HepG2 (cell line): ENCODE data around the gene SPATC1L.

Experiments
- ATRX ChIP-seq: sonication (generic); formaldehyde crosslinking; IDR thresholded peaks from 2 replicates; pipeline ENCODE4 v1.4.0; 2020; ENCODE audit warnings: missing genetic modification reagents, borderline replicate concordance
- GATAD1 ChIP-seq: IDR thresholded peaks from 2 replicates; pipeline ENCODE4 v1.6.1; 2016; ENCODE audit warnings: missing genetic modification reagents, missing compliant biosample characterization
- GTF2F1 ChIP-seq: fragments of 150-350 bp; IDR thresholded peaks from 2 replicates; pipeline ENCODE4 v1.6.1; 2014; ENCODE audit warnings: low read length
- PAX8 ChIP-seq: sonication (generic); formaldehyde crosslinking; IDR thresholded peaks from 2 replicates; pipeline ENCODE4 v1.8.0; 2022; ENCODE audit warnings: mild to moderate bottlenecking, missing genetic modification reagents, borderline replicate concordance
- POLR2A ChIP-seq, 2 experiments: IDR thresholded peaks; 2 replicates each; pipeline ENCODE4 v1.6.1; 2011; ENCODE audit warnings: low read depth in 2 of 2, low read length in 2 of 2, mild to moderate bottlenecking in 1 of 2, moderate library complexity in 1 of 2; ENCODE audit not compliant: insufficient read depth in 1 of 2
- POLR2AphosphoS5 ChIP-seq: IDR thresholded peaks from 2 replicates; pipeline ENCODE4 v1.6.1; 2012; ENCODE audit warnings: low read depth, low read length
- STAT5B ChIP-seq: sonication (generic); formaldehyde crosslinking; IDR thresholded peaks from 2 replicates; pipeline ENCODE4 v1.4.0; 2020; ENCODE audit warnings: missing genetic modification reagents
- ZNF121 ChIP-seq: sonication (generic); formaldehyde crosslinking; IDR thresholded peaks from 2 replicates; pipeline ENCODE4 v1.5.0; 2020; ENCODE audit warnings: mild to moderate bottlenecking, missing genetic modification reagents
- ZNF782 ChIP-seq: sonication (generic); formaldehyde crosslinking; IDR thresholded peaks from 2 replicates; pipeline ENCODE4 v1.4.0; 2020; ENCODE audit warnings: missing genetic modification reagents, mild to moderate bottlenecking, borderline replicate concordance
- TF ChIP-seq, protein P1 (sequence below): IDR thresholded peaks from 2 replicates; pipeline ENCODE4 v1.6.1; 2016; ENCODE audit warnings: low read depth, control low read depth
- TF ChIP-seq, protein P2 (sequence below): sonication (generic); formaldehyde crosslinking; IDR thresholded peaks from 2 replicates; pipeline ENCODE4 v1.5.0; 2020; ENCODE audit warnings: mild to moderate bottlenecking, missing genetic modification reagents, moderate library complexity
- TF ChIP-seq, protein P3 (sequence below), 2 experiments: fragments of 450-650 bp in 1 of 2; sonication (generic) in 1 of 2; formaldehyde crosslinking in 1 of 2; IDR thresholded peaks; 2 replicates each; pipeline versions ENCODE4 v1.6.1 to v1.8.0; 2016 to 2022; ENCODE audit warnings: antibody characterized with exemption in 1 of 2, mild to moderate bottlenecking in 1 of 2, missing genetic modification reagents in 1 of 2

DNA sequence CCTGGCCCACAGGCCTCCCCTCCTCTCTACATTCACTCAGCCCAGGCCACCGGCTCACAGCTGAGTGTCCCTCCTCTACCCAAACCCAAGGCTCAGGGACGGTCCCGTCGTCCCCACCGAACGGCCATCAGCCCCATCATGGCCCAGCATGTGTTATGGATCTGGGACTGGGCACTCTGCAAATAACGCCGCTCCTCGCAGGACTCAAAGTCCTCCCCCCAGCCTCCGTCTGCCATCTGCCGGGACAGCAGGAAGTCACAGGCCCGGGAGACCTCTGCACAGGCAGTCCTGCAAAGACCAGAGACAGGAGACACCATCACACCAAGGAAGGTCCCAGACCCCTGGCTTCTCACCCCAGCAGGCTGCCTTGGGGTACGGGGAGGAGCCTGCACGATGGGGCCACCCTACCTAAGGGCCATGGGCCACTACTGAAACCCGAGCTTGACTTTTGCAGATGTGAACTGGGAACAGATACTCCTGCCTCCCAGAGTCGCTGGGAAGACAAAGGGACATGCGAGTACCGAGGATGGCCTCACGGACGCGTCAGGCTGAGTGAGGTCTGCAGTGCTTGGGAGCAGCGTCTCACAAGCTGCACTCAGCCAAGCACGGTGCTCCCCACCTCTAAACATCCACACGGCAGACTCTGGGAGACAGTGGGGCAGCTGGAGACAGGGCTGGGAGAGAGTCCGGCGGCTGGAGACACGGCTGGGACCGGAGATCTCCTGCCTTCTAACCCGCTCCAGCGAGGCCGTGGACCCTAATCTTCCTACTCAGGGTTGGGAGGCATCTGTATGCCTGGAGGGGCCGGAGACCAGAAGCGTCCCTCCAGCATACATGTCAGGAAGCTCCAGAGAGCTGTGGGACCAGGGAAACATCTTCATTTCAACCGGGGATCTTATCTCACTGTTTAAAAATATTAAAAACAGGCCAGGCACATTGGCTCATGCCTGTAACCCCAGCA, 10.4 kb upstream of the SPATC1L start:
- TF ChIP-seq GTF2F1 (no peak), POLR2AphosphoS5 (no peak), PAX8 (CRISPR knock-in tag) (no peak), ZNF782 (CRISPR knock-in tag) (no peak), POLR2A (IDR thresholded peaks at IDR 0.05; ENCODE audit: insufficient read depth in 1 of 2, low read depth in 2 of 2, low read length in 2 of 2) (no peak), ZNF121 (CRISPR knock-in tag) (no peak), GATAD1 (CRISPR knock-in tag) (no peak), STAT5B (CRISPR knock-in tag) (no peak), ATRX (CRISPR knock-in tag) (no peak)
- TF ChIP-seq, protein P1, sequence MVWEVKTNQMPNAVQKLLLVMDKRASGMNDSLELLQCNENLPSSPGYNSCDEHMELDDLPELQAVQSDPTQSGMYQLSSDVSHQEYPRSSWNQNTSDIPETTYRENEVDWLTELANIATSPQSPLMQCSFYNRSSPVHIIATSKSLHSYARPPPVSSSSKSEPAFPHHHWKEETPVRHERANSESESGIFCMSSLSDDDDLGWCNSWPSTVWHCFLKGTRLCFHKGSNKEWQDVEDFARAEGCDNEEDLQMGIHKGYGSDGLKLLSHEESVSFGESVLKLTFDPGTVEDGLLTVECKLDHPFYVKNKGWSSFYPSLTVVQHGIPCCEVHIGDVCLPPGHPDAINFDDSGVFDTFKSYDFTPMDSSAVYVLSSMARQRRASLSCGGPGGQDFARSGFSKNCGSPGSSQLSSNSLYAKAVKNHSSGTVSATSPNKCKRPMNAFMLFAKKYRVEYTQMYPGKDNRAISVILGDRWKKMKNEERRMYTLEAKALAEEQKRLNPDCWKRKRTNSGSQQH (CRISPR knock-in tag): no peak
- TF ChIP-seq, protein P2, sequence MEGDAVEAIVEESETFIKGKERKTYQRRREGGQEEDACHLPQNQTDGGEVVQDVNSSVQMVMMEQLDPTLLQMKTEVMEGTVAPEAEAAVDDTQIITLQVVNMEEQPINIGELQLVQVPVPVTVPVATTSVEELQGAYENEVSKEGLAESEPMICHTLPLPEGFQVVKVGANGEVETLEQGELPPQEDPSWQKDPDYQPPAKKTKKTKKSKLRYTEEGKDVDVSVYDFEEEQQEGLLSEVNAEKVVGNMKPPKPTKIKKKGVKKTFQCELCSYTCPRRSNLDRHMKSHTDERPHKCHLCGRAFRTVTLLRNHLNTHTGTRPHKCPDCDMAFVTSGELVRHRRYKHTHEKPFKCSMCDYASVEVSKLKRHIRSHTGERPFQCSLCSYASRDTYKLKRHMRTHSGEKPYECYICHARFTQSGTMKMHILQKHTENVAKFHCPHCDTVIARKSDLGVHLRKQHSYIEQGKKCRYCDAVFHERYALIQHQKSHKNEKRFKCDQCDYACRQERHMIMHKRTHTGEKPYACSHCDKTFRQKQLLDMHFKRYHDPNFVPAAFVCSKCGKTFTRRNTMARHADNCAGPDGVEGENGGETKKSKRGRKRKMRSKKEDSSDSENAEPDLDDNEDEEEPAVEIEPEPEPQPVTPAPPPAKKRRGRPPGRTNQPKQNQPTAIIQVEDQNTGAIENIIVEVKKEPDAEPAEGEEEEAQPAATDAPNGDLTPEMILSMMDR (CRISPR knock-in tag): no peak
- TF ChIP-seq, protein P3, sequence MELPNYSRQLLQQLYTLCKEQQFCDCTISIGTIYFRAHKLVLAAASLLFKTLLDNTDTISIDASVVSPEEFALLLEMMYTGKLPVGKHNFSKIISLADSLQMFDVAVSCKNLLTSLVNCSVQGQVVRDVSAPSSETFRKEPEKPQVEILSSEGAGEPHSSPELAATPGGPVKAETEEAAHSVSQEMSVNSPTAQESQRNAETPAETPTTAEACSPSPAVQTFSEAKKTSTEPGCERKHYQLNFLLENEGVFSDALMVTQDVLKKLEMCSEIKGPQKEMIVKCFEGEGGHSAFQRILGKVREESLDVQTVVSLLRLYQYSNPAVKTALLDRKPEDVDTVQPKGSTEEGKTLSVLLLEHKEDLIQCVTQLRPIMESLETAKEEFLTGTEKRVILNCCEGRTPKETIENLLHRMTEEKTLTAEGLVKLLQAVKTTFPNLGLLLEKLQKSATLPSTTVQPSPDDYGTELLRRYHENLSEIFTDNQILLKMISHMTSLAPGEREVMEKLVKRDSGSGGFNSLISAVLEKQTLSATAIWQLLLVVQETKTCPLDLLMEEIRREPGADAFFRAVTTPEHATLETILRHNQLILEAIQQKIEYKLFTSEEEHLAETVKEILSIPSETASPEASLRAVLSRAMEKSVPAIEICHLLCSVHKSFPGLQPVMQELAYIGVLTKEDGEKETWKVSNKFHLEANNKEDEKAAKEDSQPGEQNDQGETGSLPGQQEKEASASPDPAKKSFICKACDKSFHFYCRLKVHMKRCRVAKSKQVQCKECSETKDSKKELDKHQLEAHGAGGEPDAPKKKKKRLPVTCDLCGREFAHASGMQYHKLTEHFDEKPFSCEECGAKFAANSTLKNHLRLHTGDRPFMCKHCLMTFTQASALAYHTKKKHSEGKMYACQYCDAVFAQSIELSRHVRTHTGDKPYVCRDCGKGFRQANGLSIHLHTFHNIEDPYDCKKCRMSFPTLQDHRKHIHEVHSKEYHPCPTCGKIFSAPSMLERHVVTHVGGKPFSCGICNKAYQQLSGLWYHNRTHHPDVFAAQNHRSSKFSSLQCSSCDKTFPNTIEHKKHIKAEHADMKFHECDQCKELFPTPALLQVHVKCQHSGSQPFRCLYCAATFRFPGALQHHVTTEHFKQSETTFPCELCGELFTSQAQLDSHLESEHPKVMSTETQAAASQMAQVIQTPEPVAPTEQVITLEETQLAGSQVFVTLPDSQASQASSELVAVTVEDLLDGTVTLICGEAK (IDR thresholded peaks at IDR 0.05): no peak
- TF ChIP-seq, protein P3 (CRISPR knock-in tag; IDR thresholded peaks at IDR 0.05): no peak
